Lower lobe of right lung (tissue), 2 donors: Measurements from ENCODE around the gene SEPTIN1. TPM values are rescaled to one million over a fixed set of nuclear protein-coding genes. Genes with fewer than 3 reads are reported as not detected.
"Not testable (repeated sequence)": the region's sequence is repeated elsewhere in the genome, so short reads cannot be mapped to it uniquely, and the experiment has no call there.

Experiments used
- ATAC-seq, 2 donors: fragments of 200-7000 bp; cut with Tn5 transposase; one replicate each; pipeline ENCODE4 v1.9.1; 2020 to 2022; ENCODE audit warnings: mild to moderate bottlenecking in 2 of 2, moderate library complexity in 2 of 2
- DNase-seq: peaks from one replicate; pipeline ENCODE4 v3.0.0-alpha.2; 2020
- H3K27ac ChIP-seq: fragments of 200-600 bp; one replicate; pipeline ENCODE4 v1.8.0; 2022
- H3K27me3 ChIP-seq: fragments of 200-600 bp; one replicate; pipeline ENCODE4 v1.8.0; 2022; ENCODE audit warnings: low read depth
- H3K36me3 ChIP-seq: fragments of 200-600 bp; one replicate; pipeline ENCODE4 v1.8.0; 2022; ENCODE audit warnings: mild to moderate bottlenecking
- H3K4me1 ChIP-seq: fragments of 200-600 bp; one replicate; pipeline ENCODE4 v1.8.0; 2022
- H3K4me3 ChIP-seq: fragments of 200-600 bp; one replicate; pipeline ENCODE4 v1.8.0; 2022; ENCODE audit warnings: mild to moderate bottlenecking
- H3K9me3 ChIP-seq: fragments of 200-600 bp; one replicate; pipeline ENCODE4 v1.8.0; 2022
- CTCF ChIP-seq: fragments of 200-600 bp; IDR thresholded peaks from one replicate; pipeline ENCODE4 v1.8.0; 2022; ENCODE audit warnings: antibody characterized with exemption, mild to moderate bottlenecking
- intact Hi-C: fragments of 100-400 bp; cut with DNase I; formaldehyde crosslinking; loops from one replicate; pipeline ENCODE4 v1.11.0; 2022
- total RNA-seq: library from RNA; stranded (reverse); fragmentation: NEBNext Ultra II Directional; extraction: Animal tissue kit (Norgen Biotek cat#: 25700); gene quantifications from one replicate; pipeline ENCODE4 v1.2.1, GENCODE V29; 2021
- donor health status: DM: no; HTN: yes; CAD: no; lungs with severe emphysema.

The SEPTIN1 gene
- total RNA-seq, 1 donor from 2014 or later = 6.0 TPM

- H3K4me3 ChIP-seq = no peak overlapping the region
These were observed 41.7 kb downstream of the SEPTIN1 start for GRCh38 chr16:30340621-30341020.

GRCh38 chr16:30338715-30339114, 43.6 kb downstream of the SEPTIN1 start:
- H3K27me3 ChIP-seq, H3K36me3 ChIP-seq, H3K9me3 ChIP-seq, ATAC-seq, intact Hi-C loops, H3K4me3 ChIP-seq, H3K4me1 ChIP-seq, H3K27ac ChIP-seq, DNase-seq: not testable (repeated sequence)

More at GRCh38 chr16:30340621-30341020, 41.7 kb downstream of the SEPTIN1 start:
- Histone ChIP-seq H3K4me1 (peaks cover 5% of the 10 kb centered on the region), H3K36me3 (no peaks in the 10 kb centered on the region), H3K27me3 (no peaks in the 10 kb centered on the region), H3K9me3 (no peaks in the 10 kb centered on the region), H3K27ac (no peak overlapping the region)
- intact Hi-C loops = no loop called here
- no peak for ATAC-seq
- TF ChIP-seq CTCF = no peak
- no peak for DNase-seq

DNA sequence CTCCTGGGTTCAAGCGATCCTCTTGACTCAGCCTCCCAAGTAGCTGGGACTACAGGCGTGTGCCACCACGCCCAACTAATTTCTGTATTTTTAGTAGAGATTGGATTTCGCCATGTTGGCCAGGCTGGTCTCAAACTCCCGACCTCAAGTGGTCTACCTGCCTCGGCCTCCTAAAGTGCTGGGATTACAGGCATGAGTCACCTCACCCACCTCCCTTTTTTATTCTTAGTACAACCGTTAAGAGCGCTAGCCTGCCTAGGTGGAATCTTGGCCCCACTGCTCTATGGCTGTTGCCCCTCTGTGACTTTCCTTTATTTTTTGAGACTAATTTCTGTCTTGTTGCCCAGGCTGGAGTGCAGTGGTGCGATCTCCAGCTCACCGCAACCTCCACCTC, 44.4 kb downstream of the SEPTIN1 start:
- H3K27ac ChIP-seq, H3K27me3 ChIP-seq, H3K4me1 ChIP-seq, H3K36me3 ChIP-seq, ATAC-seq, H3K9me3 ChIP-seq, H3K4me3 ChIP-seq, DNase-seq, intact Hi-C loops: not testable (repeated sequence)

GRCh38 chr16:30335598-30336474, 46.5 kb downstream of the SEPTIN1 start:
- peak; percentile 9 to 13 for ATAC-seq
- H3K4me1 ChIP-seq = peaks cover 7% of the 10 kb centered on the region
- H3K4me3 ChIP-seq = peak overlapping the region; percentile 64
- no peak for DNase-seq
- no peaks in the 10 kb centered on the region for H3K9me3 ChIP-seq
- no peaks in the 10 kb centered on the region for H3K36me3 ChIP-seq
- no peaks in the 10 kb centered on the region for H3K27me3 ChIP-seq
- intact Hi-C loops = no loop called here
- peak overlapping the region; percentile 88 for H3K27ac ChIP-seq
- no peak for TF ChIP-seq CTCF

GRCh38 chr16:30335028-30335597, 47.2 kb downstream of the SEPTIN1 start:
- H3K36me3 ChIP-seq, H3K27me3 ChIP-seq, intact Hi-C loops, H3K9me3 ChIP-seq, H3K4me1 ChIP-seq: not testable (repeated sequence)
- Histone ChIP-seq H3K27ac (peak overlapping the region; percentile 88), H3K4me3 (peak overlapping the region; percentile 64)
- ATAC-seq (peak; percentile 97), DNase-seq (peak; percentile 92)

DNA sequence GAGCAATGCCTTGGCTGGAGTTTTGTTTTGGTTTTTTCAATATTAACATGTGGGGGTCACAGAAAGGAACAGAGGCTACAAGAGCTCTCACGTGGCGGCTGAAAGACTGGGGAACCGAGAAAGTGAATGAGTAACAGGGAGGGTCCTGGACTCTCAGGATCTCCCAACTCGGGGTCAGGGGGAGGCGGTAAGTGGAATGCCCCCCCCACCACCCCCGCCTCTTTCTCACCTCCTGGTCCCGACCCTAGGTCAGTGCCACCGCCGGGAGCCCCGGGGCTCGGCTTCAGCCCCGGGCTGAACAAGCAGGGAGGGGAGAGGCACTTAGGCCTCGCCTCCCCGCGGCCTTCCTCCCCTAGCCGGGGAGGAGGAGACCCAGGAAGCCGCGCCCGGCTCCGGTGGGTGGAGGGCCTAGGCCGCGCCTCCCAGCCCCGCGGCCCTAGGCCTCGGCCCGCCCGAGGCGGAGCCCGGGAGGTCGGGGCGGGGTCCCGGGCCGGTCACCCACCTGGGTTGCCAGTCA, 47.8 kb downstream of the SEPTIN1 start:
- H3K27ac ChIP-seq = peak overlapping the region; percentile 88
- H3K9me3 ChIP-seq, intact Hi-C loops, H3K4me1 ChIP-seq, H3K36me3 ChIP-seq, H3K27me3 ChIP-seq: not testable (repeated sequence)
- ATAC-seq = peak; percentile 98 to 99
- peak overlapping the region; percentile 64 for H3K4me3 ChIP-seq
- peak; percentile 91 for DNase-seq

Other genes with a start within 250 kb of the SEPTIN1 start
- 76.3 TPM for gene CORO1A, start 199.0 kb downstream of the SEPTIN1 start, total RNA-seq
- gene BOLA2B, start 188.9 kb downstream of the SEPTIN1 start, total RNA-seq = 51.7 TPM
- 28.6 TPM for gene SLX1A, start 188.7 kb downstream of the SEPTIN1 start, total RNA-seq
- gene SULT1A3, start 183.3 kb downstream of the SEPTIN1 start, total RNA-seq = 23.1 TPM
- 27.6 TPM for gene NPIPB13, start 134.1 kb downstream of the SEPTIN1 start, total RNA-seq
- 52.3 TPM for gene CD2BP2, start 27.3 kb downstream of the SEPTIN1 start, total RNA-seq
- 36.9 TPM for gene TBC1D10B, start 12.1 kb downstream of the SEPTIN1 start, total RNA-seq
- not detected for gene MYL11, start 7.8 kb downstream of the SEPTIN1 start, total RNA-seq
- gene ZNF48, start 12.9 kb upstream of the SEPTIN1 start, total RNA-seq = 6.2 TPM
- gene ZNF771, start 25.0 kb upstream of the SEPTIN1 start, total RNA-seq = 3.8 TPM
- 19.1 TPM for gene DCTPP1, start 47.5 kb upstream of the SEPTIN1 start, total RNA-seq
- gene SEPHS2, start 63.3 kb upstream of the SEPTIN1 start, total RNA-seq = 54.6 TPM
- gene ITGAL, start 90.2 kb upstream of the SEPTIN1 start, total RNA-seq = 127 TPM
- 24.9 TPM for gene ZNF768, start 144.0 kb upstream of the SEPTIN1 start, total RNA-seq
- 9.3 TPM for gene ZNF747, start 152.3 kb upstream of the SEPTIN1 start, total RNA-seq
- 8.4 TPM for gene ZNF764, start 175.8 kb upstream of the SEPTIN1 start, total RNA-seq
- gene ZNF688, start 189.2 kb upstream of the SEPTIN1 start, total RNA-seq = 13.5 TPM
- gene ZNF785, start 203.1 kb upstream of the SEPTIN1 start, total RNA-seq = 16.2 TPM
- gene ZNF689, start 227.8 kb upstream of the SEPTIN1 start, total RNA-seq = 7.7 TPM